ENCODE measurements around the gene HBG1. TPM values are rescaled to one million over a fixed set of nuclear protein-coding genes. Genes with fewer than 3 reads are reported as not detected.
"Not testable (repeated sequence)": the region's sequence is repeated elsewhere in the genome, so short reads cannot be mapped to it uniquely, and the experiment has no call there.

The HBG1 gene
- total RNA-seq: not detected
- long read RNA-seq: 0 reads

DNA sequence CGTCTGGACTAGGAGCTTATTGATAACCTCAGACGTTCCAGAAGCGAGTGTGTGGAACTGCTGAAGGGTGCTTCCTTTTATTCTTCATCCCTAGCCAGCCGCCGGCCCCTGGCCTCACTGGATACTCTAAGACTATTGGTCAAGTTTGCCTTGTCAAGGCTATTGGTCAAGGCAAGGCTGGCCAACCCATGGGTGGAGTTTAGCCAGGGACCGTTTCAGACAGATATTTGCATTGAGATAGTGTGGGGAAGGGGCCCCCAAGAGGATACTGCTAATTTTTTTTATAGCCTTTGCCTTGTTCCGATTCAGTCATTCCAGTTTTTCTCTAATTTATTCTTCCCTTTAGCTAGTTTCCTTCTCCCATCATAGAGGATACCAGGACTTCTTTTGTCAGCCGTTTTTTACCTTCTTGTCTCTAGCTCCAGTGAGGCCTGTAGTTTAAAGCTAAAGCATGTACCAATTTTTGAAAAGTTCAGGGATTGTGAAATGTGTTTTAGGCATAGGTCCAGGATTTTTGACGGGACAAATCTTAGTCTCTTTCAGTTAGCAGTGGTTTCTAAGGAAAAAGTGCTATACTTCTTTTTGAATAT lies at the start of gene HBG1:
Gene HBG1 (minus strand): TSS at position 51 of the 590 bp plus-strand sequence. CDS start 53 bp downstream, outside the sequence.
- ATAC-seq (ENCODE audit: poor library complexity); intact Hi-C loops (cut with DNase I); DNase-seq: not testable (repeated sequence)

DNA sequence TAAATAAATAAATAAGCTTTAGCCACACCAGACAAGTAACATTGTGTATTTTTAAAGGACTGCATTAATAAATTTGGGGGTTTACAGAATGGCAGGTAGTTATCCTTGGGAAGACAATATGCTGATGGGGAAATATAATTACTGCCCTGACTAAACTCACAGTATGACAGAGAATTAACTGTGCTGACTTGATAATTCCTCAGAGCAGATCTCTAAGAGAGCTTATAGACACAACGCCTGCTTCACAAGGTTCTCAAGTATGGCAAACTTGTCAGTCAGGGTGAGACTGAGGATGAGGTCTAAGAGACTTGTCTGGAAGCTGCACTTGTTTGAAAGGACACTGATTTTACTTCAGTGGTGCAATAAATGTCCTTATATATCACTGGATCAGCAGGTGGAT lies 48.8 kb upstream of the HBG1 start:
- DNase-seq (no peak), ATAC-seq (ENCODE audit: poor library complexity) (no peak)
- intact Hi-C loops (cut with DNase I): no loop called here

DNA sequence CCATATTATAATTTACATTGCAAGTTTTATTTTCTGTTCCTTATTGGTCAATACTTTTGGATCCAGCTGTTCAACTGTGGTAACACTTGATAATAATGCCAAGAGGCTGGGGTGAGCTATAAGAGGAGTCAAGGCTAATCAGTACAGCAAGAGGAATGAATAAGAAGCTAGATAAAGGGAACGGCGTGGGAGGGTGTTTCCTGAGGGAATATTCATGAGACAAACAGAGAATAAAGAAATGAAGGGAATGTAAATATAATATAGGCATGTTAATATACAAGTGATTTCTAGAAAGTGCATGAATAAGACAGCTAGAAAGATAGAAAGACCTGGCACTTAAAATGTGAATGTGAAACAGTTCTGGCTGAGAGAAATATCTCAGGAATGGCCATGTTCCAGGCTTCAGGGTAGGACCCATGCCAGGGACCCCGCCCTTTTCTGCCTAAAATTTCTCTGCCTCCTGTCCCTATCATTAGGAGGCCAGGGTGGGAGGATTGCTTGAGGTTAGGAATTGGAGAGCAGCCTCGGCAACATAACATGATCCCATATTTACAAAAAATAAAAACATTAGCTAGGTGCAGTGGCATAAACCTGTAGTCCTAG lies 48.2 kb upstream of the HBG1 start:
- intact Hi-C loops (cut with DNase I): no loop called here
- ATAC-seq (ENCODE audit: poor library complexity): no peak
- no peak for DNase-seq

DNA sequence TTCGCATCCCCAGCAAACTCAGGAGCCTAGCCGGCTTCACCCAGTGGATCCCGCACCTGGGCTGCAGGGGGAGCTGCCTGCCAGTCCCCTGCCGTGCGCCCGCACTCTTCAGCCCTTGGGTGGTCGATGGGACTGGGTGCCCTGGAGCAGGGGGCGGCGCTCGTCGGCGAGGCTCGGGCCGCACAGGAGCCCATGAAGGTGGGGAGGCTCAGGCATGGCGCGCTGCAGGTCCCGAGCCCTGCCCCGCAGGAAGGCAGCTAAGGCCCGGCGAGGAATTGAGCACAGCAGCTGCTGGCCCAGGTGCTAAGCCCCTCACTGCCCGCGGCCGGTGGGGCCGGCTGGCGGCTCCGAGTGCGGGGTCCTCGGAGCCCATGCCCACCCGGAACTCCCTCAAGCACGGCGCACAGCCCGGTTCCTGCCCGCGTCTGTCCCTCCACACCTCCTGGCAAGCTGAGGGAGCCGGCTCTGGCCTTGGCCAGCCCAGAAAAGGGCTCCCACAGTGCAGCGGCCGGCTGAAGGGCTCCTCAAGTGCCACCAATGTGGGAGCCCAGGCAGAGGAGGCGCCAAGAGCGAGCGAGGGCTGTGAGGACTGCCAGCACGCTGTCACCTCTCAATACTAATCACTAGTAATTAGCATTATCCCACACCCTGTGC lies 44.8 kb upstream of the HBG1 start:
- DNase-seq; intact Hi-C loops (cut with DNase I); ATAC-seq (ENCODE audit: poor library complexity): not testable (repeated sequence)

DNA sequence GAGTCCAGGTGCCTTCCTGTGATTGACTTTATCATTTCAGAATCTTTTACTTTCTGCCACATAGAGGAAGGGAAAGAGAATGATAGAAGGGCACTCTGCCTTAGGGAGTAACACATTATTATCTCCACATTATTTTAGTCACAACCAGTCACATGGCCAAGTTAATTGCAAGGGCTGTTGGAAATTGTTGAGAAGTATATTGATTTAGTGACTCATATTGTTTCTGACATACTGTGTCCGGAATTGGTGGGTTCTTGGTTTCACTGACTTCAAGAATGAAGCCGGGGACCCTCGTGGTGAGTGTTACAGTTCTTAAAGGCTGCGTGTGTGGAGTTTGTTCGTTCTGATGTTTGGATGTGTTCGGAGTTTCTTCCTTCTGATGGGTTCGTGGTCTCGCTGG lies 43.4 kb upstream of the HBG1 start:
- intact Hi-C loops (cut with DNase I): no loop called here
- DNase-seq: no peak
- ATAC-seq (ENCODE audit: poor library complexity): no peak

DNA sequence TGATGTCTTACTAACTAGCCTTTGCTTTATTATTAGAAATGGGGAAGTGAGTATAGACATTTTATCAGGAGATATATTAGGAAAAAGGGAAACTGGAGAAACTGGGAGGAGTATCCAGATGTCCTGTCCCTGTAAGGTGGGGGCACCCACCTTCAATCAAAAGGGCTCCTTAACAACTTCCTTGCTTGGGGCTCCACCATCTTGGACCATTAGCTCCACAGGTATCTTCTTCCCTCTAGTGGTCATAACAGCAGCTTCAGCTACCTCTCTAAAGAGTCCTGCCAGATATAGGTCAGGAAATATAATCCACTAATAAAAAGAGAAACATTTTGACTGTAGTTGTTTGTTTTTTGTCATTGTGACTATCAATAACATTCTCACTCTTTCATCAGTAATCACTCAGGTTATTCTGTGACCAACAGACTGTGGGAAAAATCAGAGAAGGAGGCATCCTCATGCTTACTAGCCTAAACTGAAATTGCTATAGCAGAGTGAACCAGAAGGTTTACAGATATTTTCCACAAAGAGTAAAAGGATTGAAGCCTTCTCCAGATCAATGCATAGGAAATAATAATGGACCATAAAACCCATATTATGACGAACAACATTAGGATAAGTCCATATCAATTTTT lies 41.7 kb upstream of the HBG1 start:
- DNase-seq (no peak), ATAC-seq (ENCODE audit: poor library complexity) (no peak)
- intact Hi-C loops (cut with DNase I): no loop called here

DNA sequence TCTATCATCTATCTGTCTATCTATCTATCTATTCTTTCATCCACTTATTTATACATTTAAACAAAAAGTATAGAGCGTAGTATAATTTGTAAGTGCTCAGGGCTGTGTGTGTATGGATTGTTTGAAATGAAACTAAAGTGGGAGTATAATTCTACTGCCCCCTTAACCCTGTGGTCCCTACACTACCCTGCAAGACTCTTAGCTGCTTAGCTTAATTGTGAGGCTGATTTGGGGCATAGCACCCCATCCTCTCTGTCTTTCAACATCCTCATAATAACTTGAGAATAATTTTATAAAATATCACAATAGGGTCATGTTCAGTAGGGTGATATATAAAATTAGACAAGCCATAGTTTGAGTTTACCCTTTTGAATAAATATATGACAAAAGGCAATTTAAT lies 40.4 kb upstream of the HBG1 start:
- no peak for ATAC-seq (ENCODE audit: poor library complexity)
- intact Hi-C loops (cut with DNase I): no loop called here
- no peak for DNase-seq

DNA sequence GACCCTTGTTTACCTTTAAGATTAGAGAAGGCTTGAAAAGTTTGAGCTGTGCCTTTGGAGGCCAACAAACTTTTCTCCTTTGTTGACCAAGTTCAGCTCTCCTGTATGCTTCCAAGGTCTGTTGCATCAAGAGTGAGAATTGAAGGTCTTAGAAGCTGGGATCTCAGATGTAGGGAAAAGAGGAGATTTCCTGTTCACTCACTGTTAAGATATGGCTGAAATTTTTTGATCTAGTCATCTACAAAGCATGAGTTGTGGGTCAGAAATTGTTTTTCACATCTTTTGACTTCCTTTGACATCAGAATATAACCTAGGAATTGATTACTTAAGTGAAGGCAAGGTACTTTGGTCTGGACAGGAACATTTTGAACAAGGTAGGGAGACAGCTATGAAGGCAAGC lies 40.0 kb upstream of the HBG1 start:
- intact Hi-C loops (cut with DNase I): no loop called here
- no peak for DNase-seq
- ATAC-seq (ENCODE audit: poor library complexity): no peak

DNA sequence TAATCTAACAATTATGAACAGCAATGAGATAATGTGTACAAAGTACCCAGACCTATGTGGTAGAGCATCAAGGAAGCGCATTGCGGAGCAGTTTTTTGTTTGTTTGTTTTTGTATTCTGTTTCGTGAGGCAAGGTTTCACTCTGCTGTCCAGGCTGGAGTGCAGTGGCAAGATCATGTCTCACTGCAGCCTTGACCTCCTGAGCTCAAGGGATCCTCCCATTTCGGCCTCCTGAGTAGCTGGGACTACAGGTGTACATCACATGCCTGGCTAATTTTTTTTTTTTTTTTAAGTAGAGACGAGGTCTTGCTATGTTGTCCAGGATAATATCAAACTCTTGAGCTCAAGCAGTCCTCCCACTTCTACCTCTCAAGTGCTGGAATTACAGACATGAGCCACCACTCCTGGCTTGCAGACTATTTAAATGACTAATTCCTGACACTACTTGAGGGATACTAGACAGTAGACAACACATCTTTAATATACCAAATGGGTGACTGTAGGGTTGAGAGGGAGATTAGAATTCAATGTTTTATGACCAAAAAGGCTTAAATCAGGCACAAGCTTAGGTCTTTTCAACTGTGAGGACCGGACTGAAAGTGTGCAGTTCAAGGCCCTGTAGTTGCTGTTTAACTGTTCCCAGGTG lies 39.4 kb upstream of the HBG1 start:
- intact Hi-C loops (cut with DNase I): no loop called here

DNA sequence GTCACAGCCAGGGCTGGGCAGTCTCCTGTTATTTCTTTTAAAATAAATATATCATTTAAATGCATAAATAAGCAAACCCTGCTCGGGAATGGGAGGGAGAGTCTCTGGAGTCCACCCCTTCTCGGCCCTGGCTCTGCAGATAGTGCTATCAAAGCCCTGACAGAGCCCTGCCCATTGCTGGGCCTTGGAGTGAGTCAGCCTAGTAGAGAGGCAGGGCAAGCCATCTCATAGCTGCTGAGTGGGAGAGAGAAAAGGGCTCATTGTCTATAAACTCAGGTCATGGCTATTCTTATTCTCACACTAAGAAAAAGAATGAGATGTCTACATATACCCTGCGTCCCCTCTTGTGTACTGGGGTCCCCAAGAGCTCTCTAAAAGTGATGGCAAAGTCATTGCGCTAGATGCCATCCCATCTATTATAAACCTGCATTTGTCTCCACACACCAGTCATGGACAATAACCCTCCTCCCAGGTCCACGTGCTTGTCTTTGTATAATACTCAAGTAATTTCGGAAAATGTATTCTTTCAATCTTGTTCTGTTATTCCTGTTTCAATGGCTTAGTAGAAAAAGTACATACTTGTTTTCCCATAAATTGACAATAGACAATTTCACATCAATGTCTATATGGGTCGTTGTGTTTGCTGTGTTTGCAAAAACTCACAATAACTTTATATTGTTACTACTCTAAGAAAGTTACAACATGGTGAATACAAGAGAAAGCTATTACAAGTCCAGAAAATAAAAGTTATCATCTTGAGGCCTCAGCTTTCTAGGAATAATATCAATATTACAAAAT lies 38.6 kb upstream of the HBG1 start:
- intact Hi-C loops (cut with DNase I): no loop called here
- DNase-seq (no peak), ATAC-seq (ENCODE audit: poor library complexity) (no peak)

More for the DNA sequence above, 39.4 kb upstream of the HBG1 start:
- no peak for DNase-seq
- ATAC-seq (ENCODE audit: poor library complexity): no peak

DNA sequence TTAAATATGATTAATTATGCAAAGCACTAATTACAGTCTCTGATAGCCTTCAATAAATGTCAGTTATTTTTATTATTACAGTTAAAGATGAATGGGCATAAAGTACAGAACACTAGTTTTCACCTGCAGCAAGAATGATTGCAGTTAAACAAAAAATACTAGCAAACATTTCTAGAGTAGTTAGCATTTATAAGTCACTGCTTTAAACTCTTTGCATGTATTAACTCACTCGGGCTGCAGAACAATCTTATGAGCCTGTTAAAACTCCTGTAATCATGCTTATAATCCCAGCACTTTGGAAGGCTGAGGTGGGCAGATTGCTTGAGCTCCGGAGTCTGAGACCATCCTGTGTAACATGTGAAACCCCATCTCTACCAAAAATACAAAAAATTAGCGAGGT lies 37.2 kb upstream of the HBG1 start:
- intact Hi-C loops (cut with DNase I): no loop called here
- no peak for ATAC-seq (ENCODE audit: poor library complexity)

DNA sequence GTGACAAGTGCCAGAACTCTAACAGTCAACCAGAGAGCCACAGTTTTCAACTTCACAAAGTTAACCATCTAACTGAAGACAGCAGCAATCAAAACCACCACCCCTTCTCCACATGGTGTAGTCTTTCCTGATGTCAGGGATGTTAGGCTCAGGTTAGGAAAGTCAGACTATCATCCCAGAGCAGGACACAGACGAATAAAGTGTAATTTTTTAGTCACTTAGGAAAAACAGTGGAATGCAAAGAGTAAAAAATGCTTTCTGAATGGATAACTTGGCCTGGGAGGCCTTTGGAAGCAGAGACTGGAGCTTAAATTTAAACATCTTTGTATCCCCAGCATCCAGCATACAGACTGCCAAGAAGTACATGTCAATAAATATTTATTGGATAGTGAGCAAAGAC lies 36.7 kb upstream of the HBG1 start:
- DNase-seq (no peak), ATAC-seq (ENCODE audit: poor library complexity) (no peak)
- intact Hi-C loops (cut with DNase I): no loop called here

More for the DNA sequence above, 37.2 kb upstream of the HBG1 start:
- no peak for DNase-seq

DNA sequence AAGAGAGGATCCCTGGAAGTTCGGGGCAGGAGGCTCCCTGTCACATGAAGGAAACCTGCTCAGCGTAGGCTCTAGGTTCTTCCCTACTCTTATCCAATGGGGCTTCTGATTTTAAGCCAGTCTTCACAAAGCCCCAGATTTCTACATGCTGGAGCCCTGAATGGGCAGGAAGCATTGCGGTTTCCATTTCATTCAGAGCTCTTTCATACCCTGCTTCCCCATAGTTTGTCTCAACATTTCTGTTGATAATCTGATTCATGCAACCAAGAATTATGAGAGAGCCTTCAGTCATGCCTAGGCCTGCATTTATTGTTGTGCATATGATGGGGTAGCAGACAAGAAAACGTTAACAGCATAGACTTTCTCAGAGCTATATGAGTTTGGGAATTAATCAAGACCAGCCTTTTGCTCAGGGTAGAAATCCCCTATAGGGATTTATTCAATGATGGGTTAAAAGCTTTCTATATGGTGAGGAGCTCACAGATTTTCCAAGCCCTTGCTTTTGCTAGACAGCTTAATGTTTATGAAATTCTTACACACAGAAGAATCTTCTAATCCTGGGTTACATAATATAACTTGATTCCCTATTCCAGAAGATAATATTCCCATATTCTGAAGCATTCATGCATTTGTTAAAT lies 36.2 kb upstream of the HBG1 start:
- ATAC-seq (ENCODE audit: poor library complexity): no peak
- intact Hi-C loops (cut with DNase I): no loop called here
- no peak for DNase-seq

DNA sequence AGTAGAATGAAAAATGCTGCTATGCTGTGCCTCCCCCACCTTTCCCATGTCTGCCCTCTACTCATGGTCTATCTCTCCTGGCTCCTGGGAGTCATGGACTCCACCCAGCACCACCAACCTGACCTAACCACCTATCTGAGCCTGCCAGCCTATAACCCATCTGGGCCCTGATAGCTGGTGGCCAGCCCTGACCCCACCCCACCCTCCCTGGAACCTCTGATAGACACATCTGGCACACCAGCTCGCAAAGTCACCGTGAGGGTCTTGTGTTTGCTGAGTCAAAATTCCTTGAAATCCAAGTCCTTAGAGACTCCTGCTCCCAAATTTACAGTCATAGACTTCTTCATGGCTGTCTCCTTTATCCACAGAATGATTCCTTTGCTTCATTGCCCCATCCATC lies 35.0 kb upstream of the HBG1 start:
- DNase-seq: no peak
- ATAC-seq (ENCODE audit: poor library complexity): no peak
- intact Hi-C loops (cut with DNase I): no loop called here

DNA sequence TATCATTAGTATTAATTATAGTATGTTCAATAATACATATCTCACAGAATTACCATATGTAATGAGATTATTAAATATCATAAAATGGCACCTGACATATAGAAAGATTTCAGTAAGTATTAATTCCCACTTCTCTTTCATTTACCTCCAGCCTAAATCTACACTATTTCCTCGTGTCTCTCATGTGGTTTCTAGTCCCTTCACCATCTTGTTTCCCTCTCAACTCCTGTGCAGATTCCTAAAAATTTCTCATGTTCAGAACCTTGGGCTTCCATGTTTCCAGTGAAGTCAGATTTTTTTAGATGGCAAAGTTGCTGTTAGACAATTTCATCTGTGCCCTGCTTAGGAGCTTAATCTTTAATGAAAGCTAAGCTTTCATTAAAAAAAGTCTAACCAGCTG lies 34.2 kb upstream of the HBG1 start:
- DNase-seq (no peak), ATAC-seq (ENCODE audit: poor library complexity) (no peak)
- intact Hi-C loops (cut with DNase I): no loop called here

DNA sequence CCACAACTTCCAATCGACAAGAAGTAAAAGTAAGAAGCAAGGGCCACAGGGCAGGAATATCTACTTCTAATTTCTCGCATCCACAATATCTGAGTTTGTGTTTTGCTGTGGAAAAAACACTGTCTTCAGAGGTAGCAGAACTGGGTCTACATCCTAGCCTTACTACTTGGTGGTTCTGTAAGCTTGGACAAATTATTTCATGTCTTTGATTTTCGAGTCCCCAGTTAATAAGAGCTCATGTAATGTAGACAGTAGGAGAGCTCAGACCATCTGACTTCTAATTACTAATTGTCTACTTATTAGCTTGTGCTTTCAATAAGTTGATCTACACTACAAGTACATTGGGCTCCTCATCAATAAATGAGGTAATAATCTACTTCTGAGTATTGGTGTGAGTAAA lies 33.4 kb upstream of the HBG1 start:
- intact Hi-C loops (cut with DNase I): no loop called here
- no peak for ATAC-seq (ENCODE audit: poor library complexity)
- DNase-seq: no peak

DNA sequence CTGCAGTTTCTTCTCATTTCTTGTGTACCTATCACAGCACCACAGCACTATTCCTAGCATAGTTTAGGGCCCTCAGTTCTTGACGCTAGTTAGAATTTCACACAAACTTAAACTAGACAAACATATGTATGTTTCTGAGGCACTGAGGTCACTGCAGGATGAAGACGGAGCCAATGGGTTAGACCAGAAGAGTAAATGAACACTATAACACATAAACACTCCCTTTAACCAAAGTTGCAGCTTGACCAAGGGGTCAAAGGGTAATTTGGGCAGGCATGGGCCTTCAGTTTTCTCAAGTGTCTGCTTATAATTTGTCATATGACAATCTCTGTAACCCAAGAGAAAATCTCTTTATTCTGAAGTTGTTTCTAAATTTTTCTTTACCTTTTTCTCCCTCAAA lies 33.0 kb upstream of the HBG1 start:
- ATAC-seq (ENCODE audit: poor library complexity): no peak
- intact Hi-C loops (cut with DNase I): no loop called here

DNA sequence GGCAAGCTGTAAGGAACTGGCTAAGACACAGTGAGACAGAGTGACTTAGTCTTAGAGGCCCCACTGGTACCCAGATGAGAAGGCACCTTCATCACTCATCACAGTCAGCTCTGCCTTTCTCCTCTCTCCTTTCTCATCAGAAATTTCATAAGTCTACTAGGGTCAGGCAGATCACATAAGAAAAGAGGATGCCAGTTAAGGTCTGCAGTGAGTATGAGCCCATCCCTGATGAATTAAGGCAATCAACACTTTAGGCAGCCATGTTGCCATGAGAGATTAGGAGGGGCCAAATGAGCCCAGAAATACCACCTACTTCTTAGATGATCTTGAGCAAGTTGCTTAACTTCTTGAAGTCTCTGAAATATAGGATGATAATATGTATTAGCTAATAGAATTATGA lies 31.9 kb upstream of the HBG1 start:
- intact Hi-C loops (cut with DNase I): no loop called here
- ATAC-seq (ENCODE audit: poor library complexity): no peak
- no peak for DNase-seq

More for the DNA sequence above, 33.0 kb upstream of the HBG1 start:
- DNase-seq: no peak

Data from Right ventricle myocardium superior (tissue), 1 donor.